Erythroblast (primary cell): ENCODE data around the gene MRPS35.

Source experiments
- GATA1 ChIP-seq: IDR thresholded peaks from 2 replicates; pipeline ENCODE4 v1.6.1; 2011; ENCODE audit warnings: low read depth, mild to moderate bottlenecking, control low read depth, low read length, moderate library complexity
- POLR2A ChIP-seq: IDR thresholded peaks from 2 replicates; pipeline ENCODE4 v1.6.1; 2011; ENCODE audit warnings: mild to moderate bottlenecking, low read length

DNA sequence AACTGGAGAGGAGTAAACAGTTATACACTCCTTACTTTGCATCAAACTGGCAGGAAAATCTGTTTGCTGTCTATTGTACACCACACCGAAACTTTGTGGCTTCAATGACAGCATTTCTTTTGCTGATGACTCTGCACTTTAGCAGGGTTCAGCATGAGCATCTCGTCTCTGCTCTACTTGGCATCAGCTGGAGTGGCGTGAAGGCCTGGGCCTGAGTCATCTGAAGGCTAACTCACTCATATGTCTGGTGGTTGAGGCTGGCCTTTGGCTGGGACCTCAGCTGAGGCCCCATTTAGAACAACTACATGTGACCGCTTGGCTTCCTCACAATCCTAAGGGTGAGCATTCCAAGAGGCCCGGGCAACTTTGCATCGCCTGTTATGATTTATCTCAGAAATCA, 43.1 kb upstream of the MRPS35 start:
- TF ChIP-seq POLR2A = no peak
- no peak for TF ChIP-seq GATA1
